ENCODE measurements around the gene MTM1.

Gene MTM1

DNA sequence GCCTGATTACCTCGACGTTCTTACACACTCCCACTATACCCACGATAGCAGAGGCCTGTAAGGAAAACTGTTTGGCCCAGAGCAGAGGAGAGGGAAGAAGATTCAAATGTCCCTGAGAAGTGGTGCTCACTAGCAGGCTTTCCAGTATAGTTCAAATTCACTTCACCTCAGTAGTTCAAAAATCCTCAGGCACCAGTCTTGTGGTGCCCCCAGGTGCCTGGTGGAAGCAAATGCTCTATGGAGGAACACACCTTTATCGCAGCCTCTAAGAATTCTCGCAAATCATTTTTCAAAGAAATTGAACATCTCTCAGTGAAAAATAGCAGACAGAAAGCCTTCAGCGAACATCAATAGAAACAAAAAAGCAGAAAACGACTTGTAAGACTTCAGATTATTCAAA lies 112.6 kb downstream of the MTM1 start:
- DNase-seq, result no peak

DNA sequence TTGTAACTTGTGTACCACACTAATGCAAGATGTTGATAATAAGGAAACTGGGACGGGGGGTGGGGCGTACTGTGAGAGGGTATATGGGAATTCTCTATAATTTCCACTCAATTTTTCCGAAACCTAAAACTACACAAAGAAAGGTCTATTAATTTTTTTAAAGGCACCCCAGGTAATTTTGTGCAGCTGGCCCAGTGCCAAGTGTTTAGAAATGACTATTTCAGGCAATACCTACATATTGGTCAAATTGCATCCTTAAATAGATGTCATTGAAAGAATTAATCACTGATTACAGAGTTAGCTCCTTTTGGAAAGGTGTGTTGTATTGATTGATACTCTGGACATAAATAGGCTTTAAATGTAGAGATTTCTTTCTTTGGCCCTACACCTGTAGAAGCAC lies 114.7 kb downstream of the MTM1 start:
- no peak for DNase-seq

DNA sequence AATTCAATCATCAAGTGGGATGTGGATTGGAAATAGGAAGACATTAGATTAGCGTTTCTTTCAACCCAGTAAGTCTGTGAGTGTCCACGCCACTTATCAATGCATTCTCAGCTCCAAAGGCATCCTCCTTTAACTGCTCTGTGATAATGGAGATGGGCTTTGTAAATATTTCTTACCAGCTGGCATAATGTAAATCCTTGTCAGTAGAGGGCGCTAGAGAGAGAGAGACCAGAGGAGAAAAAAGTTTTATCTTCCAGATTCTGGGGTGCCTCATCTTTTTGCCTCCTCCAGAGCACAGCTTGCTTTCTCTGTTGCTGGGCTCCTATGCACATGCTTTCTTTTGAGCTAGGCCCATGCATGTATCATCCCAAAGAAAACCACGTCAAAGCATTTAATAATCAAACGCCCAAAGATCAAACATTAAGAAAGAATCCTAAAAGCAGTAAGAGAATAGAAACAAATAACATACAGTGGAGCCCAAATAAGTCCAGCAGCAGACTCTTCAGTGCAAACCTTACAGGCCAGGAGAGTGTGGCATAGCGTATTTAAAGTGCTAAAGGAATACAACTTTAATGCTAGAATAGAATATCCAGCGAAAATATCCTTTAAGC lies 115.2 kb downstream of the MTM1 start:
- no peak for DNase-seq

DNA sequence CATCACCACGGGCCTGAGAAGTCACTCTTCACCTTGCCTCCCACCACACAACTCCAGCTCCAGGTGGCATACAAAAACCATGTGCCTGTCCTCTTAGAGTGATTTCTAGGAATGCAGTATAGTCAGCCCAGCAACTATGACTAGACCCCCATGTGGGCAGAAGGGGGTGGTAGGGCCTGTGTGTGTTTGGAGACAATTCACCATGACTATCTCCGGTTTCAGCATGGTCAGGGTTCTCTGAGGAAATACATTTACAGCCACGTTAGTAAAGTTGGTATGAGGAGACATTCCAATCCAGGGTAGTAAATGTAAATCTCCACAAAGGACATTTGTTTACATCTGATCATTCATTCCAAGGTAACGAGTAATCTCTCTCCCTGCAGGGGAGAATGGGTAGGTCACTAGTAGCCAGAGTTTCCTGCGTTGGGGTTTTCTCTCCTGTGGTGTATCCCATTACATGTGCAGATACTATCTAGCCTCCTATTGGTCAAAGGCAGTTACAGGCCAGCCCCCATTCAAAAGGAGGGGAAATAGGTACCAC lies 120.6 kb downstream of the MTM1 start:
- DNase-seq, result no peak

DNA sequence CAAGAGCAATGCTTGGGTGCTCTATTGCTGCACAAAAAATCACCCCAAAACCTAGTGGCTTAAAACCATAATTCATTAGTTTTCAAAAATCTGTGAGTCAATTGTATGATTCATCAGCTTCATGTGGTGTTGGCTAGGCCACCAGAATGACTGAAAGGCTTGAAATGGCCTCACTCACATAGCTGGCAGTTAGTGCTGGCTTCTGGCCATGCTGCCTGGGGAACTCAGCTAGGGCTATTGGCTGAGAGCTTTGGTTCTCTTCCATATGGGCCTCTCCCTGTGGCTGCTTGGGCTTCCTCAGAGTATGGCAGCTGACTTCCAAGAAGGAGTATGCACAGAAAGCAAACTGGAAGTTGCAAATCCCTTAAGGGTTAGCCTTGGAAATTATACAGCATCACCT lies 121.7 kb downstream of the MTM1 start:
- DNase-seq, result no peak

DNA sequence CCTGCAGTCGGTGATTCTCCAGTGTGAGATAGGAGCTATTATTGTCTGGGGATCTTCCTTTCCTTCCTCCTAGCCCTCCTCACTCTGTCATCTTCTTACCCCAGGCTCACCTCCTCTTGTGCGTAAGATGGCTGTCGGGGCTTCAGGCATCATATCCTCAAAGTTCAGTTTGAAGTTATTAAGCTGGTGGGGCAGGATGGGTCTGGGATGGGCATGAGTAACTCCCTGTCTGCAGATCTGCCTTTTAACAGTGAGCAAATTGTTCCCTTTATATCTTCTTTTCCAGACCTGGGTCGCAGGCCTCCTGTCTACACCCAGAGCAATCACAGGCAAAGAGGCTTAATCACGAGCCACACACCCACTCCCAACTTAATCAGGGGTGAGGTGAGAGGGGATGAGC lies 123.9 kb downstream of the MTM1 start:
- no peak for DNase-seq

DNA sequence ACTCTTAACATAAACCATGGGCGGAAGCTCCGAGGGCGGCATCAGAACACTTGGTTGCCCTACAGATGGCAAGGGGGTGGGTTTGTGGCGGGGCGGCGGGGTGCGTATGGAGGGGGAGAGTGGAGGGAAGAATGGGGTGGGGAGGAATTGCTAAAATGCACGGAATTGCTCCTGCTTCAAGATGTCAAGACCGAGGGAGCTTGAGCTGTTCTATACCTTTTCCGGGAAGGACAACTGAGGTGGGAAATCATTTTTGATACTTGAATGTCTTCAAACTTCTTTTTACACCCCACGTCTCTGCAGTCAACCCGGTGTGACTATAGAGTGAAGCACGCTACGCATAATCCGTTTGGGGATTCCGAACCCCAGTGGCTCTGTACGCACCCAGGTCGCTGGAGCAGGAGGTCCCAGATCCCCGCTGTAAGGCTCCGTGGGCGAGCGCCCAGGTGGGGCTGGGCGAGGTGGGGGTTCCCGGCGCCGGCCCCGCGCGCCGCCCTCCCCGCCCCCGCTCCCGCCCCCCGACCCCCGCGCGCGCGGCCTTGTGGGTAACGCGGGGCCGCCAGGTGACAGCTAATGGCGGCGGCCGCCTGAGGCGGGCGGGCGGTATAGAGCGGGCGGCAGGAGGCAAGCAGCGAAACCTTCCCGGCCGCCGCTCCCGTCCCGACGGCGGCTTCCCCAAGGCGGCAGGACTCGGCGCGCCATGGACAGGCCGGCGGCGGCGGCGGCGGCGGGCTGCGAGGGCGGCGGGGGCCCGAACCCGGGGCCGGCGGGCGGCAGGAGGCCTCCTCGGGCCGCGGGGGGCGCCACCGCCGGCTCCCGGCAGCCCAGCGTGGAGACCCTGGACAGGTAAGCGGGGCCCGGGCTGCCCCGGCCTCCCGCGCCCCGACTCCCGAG lies 124.7 kb downstream of the MTM1 start, which contains the start of gene MTMR1:
MTMR1 (plus strand) TSS at position 566 of the 894 bp plus-strand sequence; CDS start at position 701, 135 bp downstream.
- DNase-seq, result peak; percentile 48

DNA sequence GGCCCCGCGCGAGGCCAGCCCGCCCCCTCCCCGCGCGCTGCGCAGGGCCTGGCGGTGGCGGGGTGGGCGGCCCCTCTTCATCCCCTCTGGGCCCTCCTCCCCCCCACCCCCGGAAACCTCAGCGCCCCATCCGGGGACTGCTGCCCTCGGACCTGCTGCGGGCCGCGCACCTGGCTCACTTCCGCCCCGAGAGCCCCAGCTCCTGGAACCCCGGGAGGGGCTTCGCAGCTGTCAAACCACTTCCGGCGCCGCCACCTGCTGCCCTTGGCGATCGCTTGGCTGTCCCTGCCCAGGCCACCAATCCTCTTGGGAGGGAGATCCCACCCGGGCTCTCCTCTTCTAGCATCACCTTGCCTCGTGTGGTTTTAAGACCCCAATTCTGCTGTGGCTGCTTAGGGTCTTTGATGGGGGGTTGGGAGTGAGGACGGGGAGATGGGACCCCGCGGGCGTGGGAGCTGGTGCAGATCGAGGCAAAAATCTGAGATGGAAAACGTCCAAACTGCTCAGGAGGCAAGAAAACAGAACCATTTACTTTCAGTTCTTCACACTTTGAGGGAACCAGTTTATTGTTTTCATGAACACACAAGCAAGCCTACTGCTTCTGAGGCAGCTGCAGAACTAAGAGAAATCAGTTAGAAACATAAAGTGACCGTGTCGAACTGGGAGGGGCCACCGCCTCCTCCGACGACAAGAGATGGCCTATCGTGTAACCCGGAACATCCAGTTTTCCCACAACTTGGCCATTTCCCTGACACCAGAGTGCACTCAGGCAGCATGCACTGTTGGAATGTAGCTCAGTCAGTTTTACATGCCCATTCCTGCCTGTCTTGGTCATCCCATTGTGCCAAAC lies 125.5 kb downstream of the MTM1 start:
- peak; percentile 38 for DNase-seq

DNA sequence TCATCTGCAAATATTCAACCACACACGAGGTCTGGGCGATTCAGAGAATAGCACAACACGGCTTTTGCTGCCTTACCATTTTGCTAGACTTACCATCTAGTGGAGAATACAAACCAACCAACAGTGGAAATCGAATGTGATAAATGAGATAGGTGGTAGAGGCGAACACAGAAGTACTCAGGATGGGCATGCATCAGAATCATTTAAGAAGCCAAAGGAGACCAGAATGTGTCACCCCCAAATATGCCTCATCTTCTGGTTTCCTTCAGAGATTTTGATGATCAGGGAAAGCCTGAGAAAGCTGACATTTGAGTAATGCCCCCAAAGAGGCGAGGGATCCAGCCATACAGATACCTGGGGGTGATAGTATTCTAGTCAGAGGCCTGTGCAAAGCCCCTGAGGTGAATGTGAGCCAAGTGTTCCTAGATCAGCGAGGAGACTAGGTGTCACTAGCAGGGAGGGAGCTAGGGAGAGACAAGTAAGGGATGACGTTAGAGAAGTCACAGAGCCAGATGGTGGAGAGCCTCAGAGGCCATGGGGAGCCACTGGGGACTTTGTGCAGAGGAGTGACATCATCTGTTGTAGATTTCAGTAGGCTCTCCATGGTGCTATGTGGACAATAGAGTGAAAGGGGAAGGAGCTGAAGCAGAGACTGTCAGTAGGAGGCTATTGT lies 126.5 kb downstream of the MTM1 start:
- no peak for DNase-seq

DNA sequence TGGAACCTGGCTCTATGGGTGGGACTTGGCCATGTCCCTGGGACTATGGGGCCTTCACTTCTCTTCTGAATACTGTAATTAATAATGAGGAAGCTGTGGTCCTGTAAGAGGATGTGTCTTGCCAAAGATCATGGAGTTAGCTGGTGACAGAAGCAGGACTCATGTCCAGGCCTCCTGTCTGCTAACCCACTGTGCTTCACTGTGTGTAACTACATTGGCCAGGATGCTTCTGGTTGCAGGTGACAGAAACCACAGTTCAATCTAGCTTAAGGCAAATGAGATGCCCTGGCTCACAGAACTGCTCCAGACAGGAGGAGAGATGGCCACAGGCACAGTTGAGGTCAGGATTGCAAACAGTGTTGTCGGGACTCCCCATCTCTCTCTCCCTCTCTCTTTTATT lies 127.9 kb downstream of the MTM1 start:
- no peak for DNase-seq

DNA sequence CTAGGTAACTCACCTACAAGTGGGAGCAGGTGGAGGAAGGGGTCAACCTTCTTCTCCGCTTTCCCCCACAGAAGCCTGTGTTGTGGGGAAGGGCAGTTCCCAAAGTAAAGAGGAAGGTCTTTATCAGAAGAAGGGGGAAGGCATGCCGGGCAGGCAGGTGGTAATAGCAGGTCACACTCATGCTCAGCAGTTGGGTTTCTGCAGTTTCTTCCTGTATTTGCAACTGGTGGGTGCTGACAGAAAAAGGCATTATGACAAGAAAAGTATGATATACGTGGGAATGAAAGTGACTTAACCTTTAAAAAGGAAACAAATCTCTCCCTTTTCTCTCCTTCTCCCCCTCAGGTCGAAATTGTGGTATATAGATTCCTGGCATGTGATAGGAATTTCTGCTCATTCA lies 128.4 kb downstream of the MTM1 start:
- no peak for DNase-seq

DNA sequence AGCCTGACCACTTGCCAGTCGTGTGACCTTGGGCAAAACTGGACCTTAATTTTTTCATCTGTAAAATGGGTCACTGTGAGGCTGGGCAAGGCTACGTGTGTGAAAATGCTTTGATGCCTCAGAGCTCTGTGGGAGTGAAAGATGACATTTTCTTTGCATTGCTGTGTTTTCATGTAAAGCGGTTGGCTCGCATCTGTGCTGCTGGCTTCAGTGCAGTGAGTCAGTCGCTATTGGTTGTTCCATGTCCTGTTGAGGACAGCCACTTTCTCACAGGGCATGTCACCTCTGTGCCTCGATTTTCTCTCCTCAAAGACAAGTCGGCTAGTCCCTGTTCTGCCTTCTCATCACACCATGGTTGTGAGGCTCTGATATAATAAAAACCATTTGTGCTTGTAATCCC lies 129.2 kb downstream of the MTM1 start:
- DNase-seq, result no peak

DNA sequence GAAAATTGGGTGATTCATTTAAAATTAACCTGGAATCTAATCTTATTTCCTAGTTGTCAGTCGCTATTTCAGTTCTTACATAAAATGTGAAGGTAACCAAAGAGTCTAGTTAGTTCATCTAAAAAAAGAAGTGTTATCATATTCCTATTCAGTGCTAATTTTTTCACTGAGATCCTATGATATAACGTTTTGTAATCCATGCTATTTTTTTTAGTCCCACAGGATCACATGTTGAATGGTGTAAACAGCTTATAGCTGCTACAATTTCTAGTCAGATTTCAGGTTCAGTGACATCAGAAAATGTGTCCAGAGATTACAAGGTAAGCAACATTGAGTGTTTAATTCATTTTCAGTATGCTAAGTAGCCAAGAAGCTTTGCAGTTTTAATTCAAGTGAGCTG lies 130.6 kb downstream of the MTM1 start:
- DNase-seq, result no peak

DNA sequence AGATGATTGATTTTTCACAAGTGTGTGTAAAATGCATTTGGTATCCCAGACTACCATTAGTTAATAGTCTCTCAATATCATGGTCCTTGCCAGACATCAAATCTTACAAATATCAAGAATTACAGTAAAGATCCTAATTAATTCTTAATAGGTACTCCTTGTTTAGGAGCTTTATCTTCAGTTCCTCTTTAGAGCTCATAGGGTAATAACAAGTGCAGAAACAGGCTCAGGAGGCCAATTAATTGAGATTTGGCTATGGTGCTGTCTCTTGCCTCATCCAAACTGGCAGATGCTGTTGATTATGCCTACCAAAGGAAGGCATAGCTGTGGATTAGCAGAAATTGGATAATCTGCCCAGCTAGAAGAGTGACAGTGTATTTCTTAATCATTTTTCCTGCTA lies 131.7 kb downstream of the MTM1 start:
- DNase-seq, result no peak

DNA sequence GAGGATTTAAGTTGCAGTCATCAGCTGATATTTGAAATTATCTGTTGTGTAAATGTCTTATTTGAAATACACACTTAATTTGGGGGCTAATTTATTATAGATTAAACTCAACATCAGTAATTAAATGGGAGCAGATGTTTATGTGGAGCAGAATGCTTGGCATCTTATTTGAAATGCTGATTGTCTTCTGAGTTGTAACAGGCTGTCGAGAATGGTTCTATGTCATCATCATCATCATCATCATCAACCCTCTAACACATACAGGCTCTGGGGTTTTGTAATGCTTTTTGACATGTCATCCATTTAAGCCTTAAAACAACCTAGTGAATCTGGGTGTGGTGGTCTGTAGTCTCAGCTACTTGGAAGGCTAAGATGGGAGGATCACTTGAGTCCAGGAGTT lies 133.0 kb downstream of the MTM1 start:
- DNase-seq, result no peak

DNA sequence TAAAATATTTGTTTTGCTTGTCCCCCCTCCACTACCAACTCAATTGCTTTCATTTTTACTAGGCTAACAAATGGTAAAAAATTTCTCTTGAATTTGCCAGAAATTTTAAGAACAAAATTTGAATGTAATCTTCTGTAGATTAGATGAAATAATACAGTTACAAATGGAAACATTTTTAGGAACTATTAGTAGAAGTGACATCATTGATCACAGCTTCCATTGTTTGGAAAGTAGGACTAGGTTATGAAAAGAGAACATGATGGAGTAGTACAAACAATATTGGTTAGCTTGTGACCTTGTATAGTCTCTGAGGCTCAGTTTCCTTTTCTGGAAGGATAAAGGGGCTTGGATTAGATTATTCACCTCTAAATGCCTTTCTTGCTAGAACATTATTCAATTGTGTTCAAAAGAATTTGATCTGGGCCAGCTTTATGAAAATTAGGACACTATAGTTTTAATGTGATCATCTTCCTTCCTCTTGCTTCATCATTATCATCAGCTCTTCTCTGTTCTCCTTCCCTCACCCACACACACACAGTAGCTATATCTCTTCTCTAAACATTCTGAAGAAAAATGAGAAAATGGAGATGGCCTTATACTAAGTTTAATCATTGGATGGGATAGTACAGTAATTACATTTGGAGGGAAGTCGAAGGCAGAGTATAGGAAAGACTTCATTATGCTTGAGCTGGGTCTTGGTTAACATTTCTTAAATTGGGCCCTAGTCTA lies 134.7 kb downstream of the MTM1 start:
- DNase-seq, result no peak

DNA sequence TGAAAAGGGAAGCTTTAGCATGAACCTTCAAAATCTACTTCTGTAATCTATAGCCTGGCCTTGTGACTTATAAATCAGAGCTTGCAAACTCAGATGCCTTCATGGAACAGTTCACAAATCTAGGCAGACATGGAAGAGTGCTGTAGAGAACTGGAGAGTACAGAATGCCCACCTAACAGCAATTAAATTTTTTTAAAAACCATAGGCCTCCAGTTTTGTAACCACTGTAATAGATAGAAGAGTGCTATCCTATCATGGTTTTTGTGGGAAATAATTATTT lies 135.2 kb downstream of the MTM1 start:
- DNase-seq, result no peak

DNA sequence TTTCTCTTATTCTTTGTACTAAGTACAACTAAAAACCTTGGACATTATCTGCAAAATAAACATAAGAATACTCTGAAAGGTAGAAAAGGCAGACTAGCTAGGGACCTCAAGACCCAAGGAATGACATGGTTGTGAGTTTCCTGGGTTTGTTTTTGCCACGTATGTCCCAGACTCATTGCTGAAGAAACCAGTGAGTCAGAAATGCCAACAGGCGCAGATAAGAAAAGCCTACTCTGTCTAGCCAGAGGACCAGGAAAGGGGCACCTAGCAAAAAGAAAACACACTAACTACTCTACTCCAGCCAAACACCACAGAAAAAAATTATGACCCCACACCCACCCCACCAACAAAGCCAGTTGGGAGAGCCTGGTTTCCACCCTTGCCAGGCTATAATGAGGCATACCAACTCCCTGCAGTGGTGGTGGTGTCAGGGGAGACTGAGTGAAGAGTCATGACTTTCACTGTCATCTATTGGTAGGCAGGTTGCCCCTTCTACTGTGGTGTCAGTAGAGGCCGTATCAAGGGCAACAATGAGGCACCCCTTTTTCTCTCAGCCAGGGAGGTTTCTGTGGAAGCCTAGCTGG lies 135.7 kb downstream of the MTM1 start:
- DNase-seq, result no peak

DNA sequence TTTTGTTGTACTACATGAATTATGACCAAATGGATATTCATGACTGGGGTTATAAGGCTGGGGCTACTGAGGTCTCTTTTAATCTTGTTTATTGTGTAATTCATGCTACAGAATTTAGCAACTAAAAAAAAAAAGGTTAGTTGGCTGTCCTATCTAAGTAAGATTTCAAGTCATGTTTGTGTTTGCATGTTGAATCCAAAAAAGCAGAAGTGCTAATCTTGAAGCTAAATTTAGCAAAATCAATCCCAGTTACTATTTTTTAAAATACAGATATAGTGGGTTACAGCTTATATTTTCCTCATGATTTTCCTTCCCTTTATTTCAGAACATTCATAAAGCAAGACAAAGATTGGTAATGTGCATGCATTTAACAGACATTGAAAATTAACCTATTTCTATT lies 144.2 kb downstream of the MTM1 start:
- no peak for DNase-seq

DNA sequence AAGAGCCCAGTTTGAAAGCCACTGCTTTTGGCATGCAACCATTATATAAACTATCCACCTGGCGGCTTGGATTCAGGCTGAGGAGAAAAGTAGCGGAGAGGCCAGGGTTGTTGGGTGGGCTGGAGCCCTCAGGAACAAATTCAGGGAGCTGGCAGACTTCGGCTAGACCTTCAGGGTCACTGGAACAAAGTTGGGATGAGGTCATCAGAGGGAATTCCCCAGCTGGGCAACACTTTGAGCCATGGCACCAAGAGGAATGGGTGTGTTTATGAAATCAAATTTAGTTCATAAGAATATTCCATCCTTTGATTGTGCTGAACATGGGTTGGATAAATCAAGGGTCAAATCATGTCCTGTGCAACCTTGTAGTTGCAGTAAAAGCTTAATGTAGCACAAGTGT lies 146.8 kb downstream of the MTM1 start:
- DNase-seq, result no peak

DNA sequence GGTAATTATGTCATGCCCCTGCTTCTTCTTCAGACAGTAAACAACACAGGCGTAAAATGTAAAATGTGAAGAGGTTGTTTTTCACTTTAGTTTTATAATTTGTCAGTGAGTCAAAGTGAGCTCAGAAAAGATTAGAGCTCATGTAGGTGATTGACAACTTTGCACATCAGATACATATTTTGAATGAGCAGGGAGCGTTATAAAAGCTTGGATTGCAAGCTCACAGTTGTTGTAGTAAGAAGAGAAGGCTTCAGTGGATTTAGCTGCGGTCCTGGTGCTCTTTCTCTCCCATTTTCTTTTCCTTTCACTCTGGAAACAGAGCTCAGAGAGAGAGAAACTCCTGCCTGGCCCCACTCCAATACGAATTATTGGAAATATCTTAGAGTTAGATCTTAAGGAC lies 151.2 kb downstream of the MTM1 start:
- no peak for DNase-seq
